Stimulated activated CD4-positive, alpha-beta T cell treated with anti-CD3 and anti-CD28 coated beads, TNF-alpha, amount 100 ng/mL, for 4 hours (primary cell): ENCODE results near the gene HEMGN.

ENCODE experiments used
- DNase-seq, 3 experiments: peaks; one replicate each; pipeline ENCODE4 v3.0.0-alpha.2; 2020; ENCODE audit warnings: low read depth in 3 of 3

The HEMGN gene

GRCh38 chr9:97895695-97896332, 42.2 kb downstream of the HEMGN start:
- DNase-seq: no peak

DNA sequence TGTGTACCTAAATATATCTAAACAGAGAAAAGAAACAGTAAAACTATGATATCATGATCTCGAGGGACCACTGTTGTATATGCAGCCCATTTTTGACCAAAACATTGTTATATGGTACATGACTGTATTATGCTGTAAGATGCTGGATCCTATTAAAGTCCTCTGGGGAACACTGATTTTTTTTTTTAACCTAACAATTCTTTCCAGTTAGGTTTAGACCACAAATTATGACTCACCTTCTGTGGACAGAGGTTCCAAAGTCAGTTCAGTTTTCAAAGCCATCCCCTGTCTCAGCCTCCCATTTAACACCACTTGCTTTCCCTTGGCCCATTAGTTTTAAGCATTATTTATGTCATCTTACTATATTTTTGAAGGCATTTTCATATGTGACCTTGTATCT, 42.8 kb downstream of the HEMGN start:
- no peak for DNase-seq

DNA sequence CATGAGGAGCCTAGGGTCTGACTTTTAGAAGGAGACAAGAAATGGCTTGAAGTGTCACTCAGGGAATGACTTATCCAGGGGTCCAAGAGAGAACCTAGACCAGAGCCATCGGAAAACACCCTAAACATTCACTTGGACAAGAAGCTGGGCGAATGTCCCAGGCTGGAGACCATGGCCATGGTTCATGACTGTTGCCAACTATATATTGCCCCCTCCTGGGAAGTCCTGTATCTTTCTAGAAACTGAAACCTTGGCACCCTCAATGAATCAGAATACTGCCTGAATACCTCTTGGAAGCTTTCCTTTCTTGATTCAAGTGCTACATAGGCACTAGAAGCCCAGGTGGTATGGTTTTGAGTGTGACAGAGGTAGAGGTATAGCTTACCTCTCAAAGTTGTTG, 45.6 kb downstream of the HEMGN start:
- no peak for DNase-seq

- DNase-seq: no peak
These were observed 46.2 kb downstream of the HEMGN start for GRCh38 chr9:97891736-97892135.

DNA sequence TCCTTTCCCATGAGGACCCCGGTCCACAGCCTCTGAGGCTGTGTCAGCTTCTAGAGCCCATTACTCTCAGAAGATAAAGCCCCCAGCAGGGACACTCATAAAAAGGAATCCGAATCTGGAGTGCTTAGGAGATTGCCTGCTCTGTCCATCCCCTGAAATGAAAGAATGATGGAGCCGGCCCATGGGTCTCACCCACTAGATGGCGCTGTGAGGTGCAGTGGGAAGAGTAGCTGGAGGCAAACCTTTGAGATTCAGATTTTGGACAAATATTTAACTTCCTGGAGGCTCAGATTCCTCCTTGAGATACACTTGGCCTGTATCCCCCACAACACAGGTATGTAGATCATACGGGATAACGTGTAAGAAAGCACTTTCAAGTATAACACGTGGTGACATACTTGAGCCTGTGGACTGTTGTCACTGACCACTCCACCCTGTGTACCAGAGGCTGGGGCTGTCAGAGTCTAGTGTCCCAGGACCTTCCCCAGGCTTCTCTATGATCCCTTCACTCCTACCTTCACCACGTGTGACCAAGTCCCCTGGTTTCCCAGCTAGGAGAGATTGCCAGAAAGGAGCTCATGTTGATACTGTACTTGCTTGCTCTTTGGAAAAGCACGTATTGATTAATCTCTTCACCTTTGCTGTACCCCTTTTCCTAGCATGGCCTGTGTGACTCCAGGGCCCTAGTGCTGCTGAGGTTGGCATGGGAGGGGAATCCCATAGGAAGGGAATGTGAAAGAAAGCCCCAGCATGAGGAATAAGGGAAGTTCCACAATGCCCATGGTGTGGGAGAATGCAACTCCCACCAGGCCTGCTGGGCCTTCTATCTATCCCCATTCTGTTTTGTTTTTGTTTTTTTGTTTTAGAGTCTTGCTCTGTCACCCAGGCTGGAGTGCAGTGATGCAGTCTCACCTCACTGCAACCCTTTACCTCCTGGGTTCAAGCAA, 47.8 kb downstream of the HEMGN start:
- peak; percentile 37 to 45 (median 41) for DNase-seq

- DNase-seq: no peak
These were observed 57.6 kb downstream of the HEMGN start for GRCh38 chr9:97880336-97880735.
